ENCODE results near the gene LNP1.

DNA sequence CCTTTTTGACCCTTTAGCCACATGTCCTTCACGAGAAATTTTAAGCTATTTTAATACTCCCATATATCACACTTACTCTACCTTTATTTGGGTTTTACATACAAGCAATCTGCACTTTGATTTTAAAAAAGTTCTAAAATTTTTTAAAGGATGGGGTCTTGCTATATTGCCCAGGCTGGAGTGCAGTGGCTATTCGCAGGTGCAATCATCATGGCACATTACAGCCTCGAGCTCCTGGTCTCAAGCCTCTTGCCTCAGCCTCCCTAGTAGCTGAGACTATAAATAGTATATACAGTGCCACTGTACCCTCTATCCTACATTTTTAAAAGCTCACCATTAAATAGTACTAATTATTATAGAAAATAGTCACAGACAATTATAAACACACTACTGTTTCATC is 36.9 kb upstream of the LNP1 start:
- TF ChIP-seq, protein P1, sequence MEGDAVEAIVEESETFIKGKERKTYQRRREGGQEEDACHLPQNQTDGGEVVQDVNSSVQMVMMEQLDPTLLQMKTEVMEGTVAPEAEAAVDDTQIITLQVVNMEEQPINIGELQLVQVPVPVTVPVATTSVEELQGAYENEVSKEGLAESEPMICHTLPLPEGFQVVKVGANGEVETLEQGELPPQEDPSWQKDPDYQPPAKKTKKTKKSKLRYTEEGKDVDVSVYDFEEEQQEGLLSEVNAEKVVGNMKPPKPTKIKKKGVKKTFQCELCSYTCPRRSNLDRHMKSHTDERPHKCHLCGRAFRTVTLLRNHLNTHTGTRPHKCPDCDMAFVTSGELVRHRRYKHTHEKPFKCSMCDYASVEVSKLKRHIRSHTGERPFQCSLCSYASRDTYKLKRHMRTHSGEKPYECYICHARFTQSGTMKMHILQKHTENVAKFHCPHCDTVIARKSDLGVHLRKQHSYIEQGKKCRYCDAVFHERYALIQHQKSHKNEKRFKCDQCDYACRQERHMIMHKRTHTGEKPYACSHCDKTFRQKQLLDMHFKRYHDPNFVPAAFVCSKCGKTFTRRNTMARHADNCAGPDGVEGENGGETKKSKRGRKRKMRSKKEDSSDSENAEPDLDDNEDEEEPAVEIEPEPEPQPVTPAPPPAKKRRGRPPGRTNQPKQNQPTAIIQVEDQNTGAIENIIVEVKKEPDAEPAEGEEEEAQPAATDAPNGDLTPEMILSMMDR (IDR thresholded peaks at IDR 0.05) = no peak
- no peak for TF ChIP-seq POLR2A (IDR thresholded peaks at IDR 0.05)
